Astrocyte of the spinal cord (primary cell): ENCODE data around the gene NUDT14.

Experiments
- DNase-seq: peaks from one replicate; pipeline ENCODE4 v3.0.0; 2011; ENCODE audit warnings: low read depth, low spot score
- H3K4me3 ChIP-seq: 2 replicates; pipeline ENCODE4 v1.5.1; 2011; ENCODE audit warnings: low read depth, mild to moderate bottlenecking, low read length, moderate library complexity
- in situ Hi-C: cut with HindIII; loops from 2 replicates; pipeline ENCODE4 v1.10.0; 2017; ENCODE audit warnings: low sequenced_read_pairs
- TF ChIP-seq, protein P1 (sequence below): IDR thresholded peaks from 2 replicates; pipeline ENCODE4 v1.5.1; 2012; ENCODE audit warnings: low read depth, mild to moderate bottlenecking, low read length, inconsistent platforms

Gene NUDT14

DNA sequence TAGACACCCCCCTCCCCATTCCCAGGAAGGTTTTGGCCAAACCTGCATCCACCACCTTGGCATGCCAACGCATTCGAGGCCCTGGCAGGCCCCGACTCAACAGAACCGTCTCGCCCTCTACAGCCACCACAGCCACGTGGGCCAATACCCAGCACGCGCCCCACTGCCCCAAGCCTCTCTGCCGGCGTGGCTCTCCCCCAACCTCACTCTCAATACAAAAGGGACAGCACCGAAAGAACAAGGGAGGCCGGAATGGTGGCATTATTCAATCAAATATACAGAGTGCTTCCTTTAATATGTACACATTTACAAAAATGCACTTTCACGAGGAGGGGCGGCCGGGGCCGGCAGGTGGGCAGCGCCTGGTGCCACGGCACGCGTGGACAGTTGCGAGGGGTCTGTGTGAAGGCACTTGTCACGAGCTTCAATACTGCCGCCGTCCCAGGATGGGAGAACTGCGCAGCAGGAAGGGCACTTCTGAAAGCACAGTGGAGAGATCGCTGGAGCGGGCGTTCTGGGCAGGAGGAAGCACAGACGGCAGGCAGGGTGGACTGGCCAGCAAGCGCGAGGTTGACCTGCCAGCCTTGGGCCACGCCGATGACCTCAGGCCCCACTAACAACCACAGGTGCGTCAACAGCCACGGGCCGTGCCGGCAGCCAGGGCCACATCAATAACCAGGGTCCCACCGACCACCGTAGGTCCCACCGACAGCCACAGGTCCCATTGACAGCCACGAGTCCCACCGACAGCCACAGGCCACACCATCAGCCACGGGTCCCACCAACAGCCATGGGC is 39.4 kb downstream of the NUDT14 start:
- in situ Hi-C loops = no loop called here
- no peak overlapping the region for H3K4me3 ChIP-seq
- DNase-seq = no peak
- TF ChIP-seq, protein P1, sequence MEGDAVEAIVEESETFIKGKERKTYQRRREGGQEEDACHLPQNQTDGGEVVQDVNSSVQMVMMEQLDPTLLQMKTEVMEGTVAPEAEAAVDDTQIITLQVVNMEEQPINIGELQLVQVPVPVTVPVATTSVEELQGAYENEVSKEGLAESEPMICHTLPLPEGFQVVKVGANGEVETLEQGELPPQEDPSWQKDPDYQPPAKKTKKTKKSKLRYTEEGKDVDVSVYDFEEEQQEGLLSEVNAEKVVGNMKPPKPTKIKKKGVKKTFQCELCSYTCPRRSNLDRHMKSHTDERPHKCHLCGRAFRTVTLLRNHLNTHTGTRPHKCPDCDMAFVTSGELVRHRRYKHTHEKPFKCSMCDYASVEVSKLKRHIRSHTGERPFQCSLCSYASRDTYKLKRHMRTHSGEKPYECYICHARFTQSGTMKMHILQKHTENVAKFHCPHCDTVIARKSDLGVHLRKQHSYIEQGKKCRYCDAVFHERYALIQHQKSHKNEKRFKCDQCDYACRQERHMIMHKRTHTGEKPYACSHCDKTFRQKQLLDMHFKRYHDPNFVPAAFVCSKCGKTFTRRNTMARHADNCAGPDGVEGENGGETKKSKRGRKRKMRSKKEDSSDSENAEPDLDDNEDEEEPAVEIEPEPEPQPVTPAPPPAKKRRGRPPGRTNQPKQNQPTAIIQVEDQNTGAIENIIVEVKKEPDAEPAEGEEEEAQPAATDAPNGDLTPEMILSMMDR = no peak

- H3K4me3 ChIP-seq = no peak overlapping the region
- no peak for DNase-seq
- TF ChIP-seq, protein P1 = no peak
- in situ Hi-C loops = no loop called here
Observed at GRCh38 chr14:105141026-105141425, 40.1 kb downstream of the NUDT14 start.

DNA sequence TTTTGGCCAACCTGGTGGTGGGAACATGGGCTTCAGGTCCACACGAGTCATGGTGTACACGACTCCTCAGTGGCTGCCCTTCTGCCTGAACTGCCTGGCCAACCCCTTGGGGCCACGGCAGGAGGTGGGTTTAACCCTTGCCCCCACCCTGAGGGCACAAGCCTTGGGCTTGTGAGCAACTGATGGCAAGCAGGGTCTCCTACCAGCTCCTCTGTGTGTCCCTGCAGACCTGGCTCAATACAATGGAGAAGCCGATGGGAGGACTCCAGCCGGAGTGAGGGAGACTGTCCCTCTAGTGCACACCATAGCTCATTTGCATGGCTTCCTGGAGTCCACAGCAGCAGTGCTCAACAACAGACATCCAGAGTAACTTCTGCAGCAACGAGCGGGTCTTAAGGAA is 40.5 kb downstream of the NUDT14 start:
- no peak for DNase-seq
- in situ Hi-C loops = no loop called here
- no peak overlapping the region for H3K4me3 ChIP-seq
- TF ChIP-seq, protein P1 = no peak

GRCh38 chr14:105139831-105140239 is 41.3 kb downstream of the NUDT14 start:
- in situ Hi-C loops = no loop called here
- H3K4me3 ChIP-seq = no peak overlapping the region
- DNase-seq = no peak
- TF ChIP-seq, protein P1 = no peak

DNA sequence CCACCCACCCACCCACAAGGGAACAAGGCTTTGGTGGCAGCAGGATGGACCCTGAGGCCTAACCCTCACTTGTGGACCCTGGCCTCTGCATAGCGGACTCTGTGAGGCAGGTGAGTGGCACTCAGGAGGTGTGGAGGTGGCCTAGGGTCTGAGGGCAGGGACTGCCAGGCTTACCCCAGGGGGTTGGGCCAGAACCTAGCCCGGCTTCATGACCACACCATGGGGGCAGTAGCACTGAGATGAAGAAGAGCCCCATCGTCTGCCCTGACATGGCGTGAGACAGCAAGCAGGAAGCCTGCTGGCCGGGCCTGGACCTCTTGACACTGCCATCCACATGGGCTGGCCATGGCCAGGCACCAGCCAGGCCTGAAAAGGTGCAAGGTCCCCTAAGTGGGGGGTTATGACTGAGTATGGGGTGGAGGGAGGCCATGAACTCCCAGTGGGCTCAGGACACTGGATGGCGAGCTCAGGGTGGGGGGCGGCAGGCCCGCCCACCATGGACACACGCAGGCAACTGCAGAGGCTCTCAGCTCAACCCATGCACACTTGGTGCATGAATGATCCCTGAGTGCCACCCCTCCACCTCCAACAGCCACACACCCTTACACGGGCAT is 41.8 kb downstream of the NUDT14 start:
- in situ Hi-C loops = no loop called here
- TF ChIP-seq, protein P1 = no peak
- H3K4me3 ChIP-seq = no peak overlapping the region
- no peak for DNase-seq

- in situ Hi-C loops = no loop called here
- DNase-seq = no peak
- no peak overlapping the region for H3K4me3 ChIP-seq
- TF ChIP-seq, protein P1 = no peak
Observed at GRCh38 chr14:105138551-105139111, 42.5 kb downstream of the NUDT14 start.
